ENCODE results near the gene RIPOR2.

The RIPOR2 gene

GRCh38 chr6:24911796-24912382, 23.9 kb downstream of the RIPOR2 start:
- Histone ChIP-seq H3K9me3 (no peaks in the 10 kb centered on the region), H3K36me3 (replicated peaks) (no peaks in the 10 kb centered on the region), H3K4me1 (peaks cover 17% of the 10 kb centered on the region), H3K27me3 (ENCODE audit: low read depth) (no peaks in the 10 kb centered on the region), H3K4me3 (no peak overlapping the region)
- in situ Hi-C loops (cut with MboI; ENCODE audit: low sequenced_read_pairs) = no loop called here
- no peak for DNase-seq (ENCODE audit: low spot score in 2 of 2)

GRCh38 chr6:24910961-24911725, 24.6 kb downstream of the RIPOR2 start:
- Histone ChIP-seq H3K9me3 (no peaks in the 10 kb centered on the region), H3K4me3 (no peak overlapping the region), H3K36me3 (replicated peaks) (no peaks in the 10 kb centered on the region), H3K4me1 (peaks cover 17% of the 10 kb centered on the region), H3K27me3 (ENCODE audit: low read depth) (no peaks in the 10 kb centered on the region)
- DNase-seq (ENCODE audit: low spot score in 2 of 2) = no peak
- in situ Hi-C loops (cut with MboI; ENCODE audit: low sequenced_read_pairs) = no loop called here

GRCh38 chr6:24910331-24910960, 25.3 kb downstream of the RIPOR2 start:
- H3K9me3 ChIP-seq = no peaks in the 10 kb centered on the region
- peaks cover 17% of the 10 kb centered on the region for H3K4me1 ChIP-seq
- no peak for DNase-seq (ENCODE audit: low spot score in 2 of 2)
- H3K4me3 ChIP-seq = no peak overlapping the region
- no peaks in the 10 kb centered on the region for H3K27me3 ChIP-seq (ENCODE audit: low read depth)
- in situ Hi-C loops (cut with MboI; ENCODE audit: low sequenced_read_pairs) = no loop called here
- H3K36me3 ChIP-seq (replicated peaks) = no peaks in the 10 kb centered on the region

- in situ Hi-C loops (cut with MboI; ENCODE audit: low sequenced_read_pairs) = no loop called here
- H3K36me3 ChIP-seq (replicated peaks) = no peaks in the 10 kb centered on the region
- no peak overlapping the region for H3K4me3 ChIP-seq
- no peak for DNase-seq (ENCODE audit: low spot score in 2 of 2)
- H3K4me1 ChIP-seq = peaks cover 17% of the 10 kb centered on the region
- H3K27me3 ChIP-seq (ENCODE audit: low read depth) = no peaks in the 10 kb centered on the region
- no peaks in the 10 kb centered on the region for H3K9me3 ChIP-seq
Observed at GRCh38 chr6:24909241-24910216, 26.2 kb downstream of the RIPOR2 start.

- Histone ChIP-seq H3K27me3 (ENCODE audit: low read depth) (no peaks in the 10 kb centered on the region), H3K36me3 (replicated peaks) (no peaks in the 10 kb centered on the region), H3K9me3 (peaks cover 3% of the 10 kb centered on the region; the same call in 1 of the 2 replicates), H3K4me1 (peaks cover 17% of the 10 kb centered on the region), H3K4me3 (no peak overlapping the region)
- in situ Hi-C loops (cut with MboI; ENCODE audit: low sequenced_read_pairs) = no loop called here
- DNase-seq (ENCODE audit: low spot score in 2 of 2) = peak; percentile 29 to 44
Observed at GRCh38 chr6:24908650-24909035, 27.1 kb downstream of the RIPOR2 start.

GRCh38 chr6:24907919-24908649, 27.7 kb downstream of the RIPOR2 start:
- no peak overlapping the region for H3K4me3 ChIP-seq
- peaks cover 3% of the 10 kb centered on the region; the same call in 1 of the 2 replicates for H3K9me3 ChIP-seq
- no peak for DNase-seq (ENCODE audit: low spot score in 2 of 2)
- H3K36me3 ChIP-seq (replicated peaks) = no peaks in the 10 kb centered on the region
- in situ Hi-C loops (cut with MboI; ENCODE audit: low sequenced_read_pairs) = no loop called here
- peaks cover 17% of the 10 kb centered on the region for H3K4me1 ChIP-seq
- no peaks in the 10 kb centered on the region for H3K27me3 ChIP-seq (ENCODE audit: low read depth)

GRCh38 chr6:24906314-24906713, 29.4 kb downstream of the RIPOR2 start:
- in situ Hi-C loops (cut with MboI; ENCODE audit: low sequenced_read_pairs) = no loop called here
- H3K9me3 ChIP-seq = peaks cover 3% of the 10 kb centered on the region; the same call in 1 of the 2 replicates
- peaks cover 17% of the 10 kb centered on the region for H3K4me1 ChIP-seq
- H3K27me3 ChIP-seq (ENCODE audit: low read depth) = no peaks in the 10 kb centered on the region
- DNase-seq (ENCODE audit: low spot score in 2 of 2) = no peak
- H3K4me3 ChIP-seq = no peak overlapping the region
- H3K36me3 ChIP-seq (replicated peaks) = no peaks in the 10 kb centered on the region

- DNase-seq (ENCODE audit: low spot score in 2 of 2) = no peak
Observed at GRCh38 chr6:24905483-24905882, 30.3 kb downstream of the RIPOR2 start.

GRCh38 chr6:24903681-24904080, 32.1 kb downstream of the RIPOR2 start:
- in situ Hi-C loops (cut with MboI; ENCODE audit: low sequenced_read_pairs) = no loop called here
- peaks cover 21% of the 10 kb centered on the region for H3K4me1 ChIP-seq
- DNase-seq (ENCODE audit: low spot score in 2 of 2) = no peak
- H3K27me3 ChIP-seq (ENCODE audit: low read depth) = no peaks in the 10 kb centered on the region
- no peaks in the 10 kb centered on the region for H3K36me3 ChIP-seq (replicated peaks)
- no peak overlapping the region for H3K4me3 ChIP-seq
- peaks cover 3% of the 10 kb centered on the region; the same call in 1 of the 2 replicates for H3K9me3 ChIP-seq

More at GRCh38 chr6:24905483-24905882, 30.3 kb downstream of the RIPOR2 start:
- Histone ChIP-seq H3K4me1 (peaks cover 17% of the 10 kb centered on the region), H3K27me3 (ENCODE audit: low read depth) (no peaks in the 10 kb centered on the region), H3K4me3 (no peak overlapping the region), H3K36me3 (replicated peaks) (no peaks in the 10 kb centered on the region), H3K9me3 (peaks cover 3% of the 10 kb centered on the region; the same call in 1 of the 2 replicates)
- in situ Hi-C loops (cut with MboI; ENCODE audit: low sequenced_read_pairs) = no loop called here

GRCh38 chr6:24902782-24903181, 33.0 kb downstream of the RIPOR2 start:
- Histone ChIP-seq H3K36me3 (replicated peaks) (no peaks in the 10 kb centered on the region), H3K4me1 (peaks cover 13% of the 10 kb centered on the region), H3K4me3 (no peak overlapping the region), H3K27me3 (ENCODE audit: low read depth) (no peaks in the 10 kb centered on the region), H3K9me3 (peaks cover 3% of the 10 kb centered on the region; the same call in 1 of the 2 replicates)
- in situ Hi-C loops (cut with MboI; ENCODE audit: low sequenced_read_pairs) = no loop called here
- DNase-seq (ENCODE audit: low spot score in 2 of 2) = no peak

- DNase-seq (ENCODE audit: low spot score in 2 of 2) = no peak
Observed at GRCh38 chr6:24901698-24902328, 33.9 kb downstream of the RIPOR2 start.

GRCh38 chr6:24900917-24901697, 34.7 kb downstream of the RIPOR2 start:
- H3K9me3 ChIP-seq = peaks cover 3% of the 10 kb centered on the region; the same call in 1 of the 2 replicates

More at GRCh38 chr6:24901698-24902328, 33.9 kb downstream of the RIPOR2 start:
- in situ Hi-C loops (cut with MboI; ENCODE audit: low sequenced_read_pairs) = no loop called here
- no peaks in the 10 kb centered on the region for H3K36me3 ChIP-seq (replicated peaks)
- peaks cover 10% of the 10 kb centered on the region for H3K4me1 ChIP-seq
- peaks cover 3% of the 10 kb centered on the region; the same call in 1 of the 2 replicates for H3K9me3 ChIP-seq
- no peaks in the 10 kb centered on the region for H3K27me3 ChIP-seq (ENCODE audit: low read depth)
- H3K4me3 ChIP-seq = no peak overlapping the region

More at GRCh38 chr6:24900917-24901697, 34.7 kb downstream of the RIPOR2 start:
- Histone ChIP-seq H3K27me3 (ENCODE audit: low read depth) (no peaks in the 10 kb centered on the region), H3K4me1 (peaks cover 10% of the 10 kb centered on the region), H3K36me3 (replicated peaks) (no peaks in the 10 kb centered on the region), H3K4me3 (no peak overlapping the region)
- in situ Hi-C loops (cut with MboI; ENCODE audit: low sequenced_read_pairs) = no loop called here
- DNase-seq (ENCODE audit: low spot score in 2 of 2) = no peak
